Mesenchymal stem cell (in vitro differentiated cells and primary cell): ENCODE data around the gene CTH.
A peak's percentile ranks its signal among the peaks of the same experiment; 100 is the strongest.

Experiments used
- DNase-seq: peaks from one replicate; pipeline ENCODE4 v3.0.0-alpha.2; 2013
- H2AFZ ChIP-seq: one replicate; pipeline ENCODE4 v1.6.1; 2013; ENCODE audit warnings: low read depth, mild to moderate bottlenecking, control low read depth, inconsistent platforms, low read length, moderate library complexity
- H2AK5ac ChIP-seq: 2 replicates; pipeline ENCODE4 v1.6.1; 2013; ENCODE audit warnings: low read length, moderate library complexity, mild to moderate bottlenecking, inconsistent platforms; ENCODE audit not compliant: severe bottlenecking
- H2BK120ac ChIP-seq: one replicate; pipeline ENCODE4 v1.6.1; 2013; ENCODE audit warnings: low read depth, mild to moderate bottlenecking, inconsistent platforms, low read length, moderate library complexity
- H2BK12ac ChIP-seq, 2 experiments: one replicate each; pipeline ENCODE4 v1.6.1; 2013; ENCODE audit warnings: inconsistent platforms in 2 of 2, low read length in 2 of 2, mild to moderate bottlenecking in 2 of 2, moderate library complexity in 2 of 2, control low read depth in 1 of 2
- H2BK15ac ChIP-seq: one replicate; pipeline ENCODE4 v1.6.1; 2013; ENCODE audit warnings: mild to moderate bottlenecking, low read depth, inconsistent platforms; ENCODE audit not compliant: poor library complexity, severe bottlenecking
- H2BK5ac ChIP-seq: 2 replicates; pipeline ENCODE4 v1.6.1; 2013; ENCODE audit warnings: low read depth, mild to moderate bottlenecking, low read length, control low read depth, inconsistent platforms; ENCODE audit not compliant: poor library complexity, severe bottlenecking
- H3K14ac ChIP-seq, 2 experiments: one replicate each; pipeline ENCODE4 v1.6.1; 2013; ENCODE audit warnings: inconsistent platforms in 2 of 2, low read length in 2 of 2, control low read depth in 1 of 2, mild to moderate bottlenecking in 1 of 2, moderate library complexity in 1 of 2
- H3K18ac ChIP-seq, 2 experiments: one replicate each; pipeline ENCODE4 v1.6.1; 2013; ENCODE audit warnings: inconsistent platforms in 2 of 2, low read length in 2 of 2, control low read depth in 1 of 2, low read depth in 1 of 2, mild to moderate bottlenecking in 1 of 2
- H3K23ac ChIP-seq, 2 experiments: one replicate each; pipeline ENCODE4 v1.6.1; 2013; ENCODE audit warnings: inconsistent platforms in 2 of 2, low read length in 2 of 2, mild to moderate bottlenecking in 2 of 2, moderate library complexity in 2 of 2, control low read depth in 1 of 2
- H3K27ac ChIP-seq: 2 replicates; pipeline ENCODE4 v1.5.1; 2013; ENCODE audit warnings: mild to moderate bottlenecking, moderate library complexity, low read length, control low read depth, inconsistent platforms; ENCODE audit not compliant: poor library complexity, severe bottlenecking
- H3K27me3 ChIP-seq, 2 experiments: 2 replicates each; pipeline versions ENCODE4 v1.6.1 to v1.7.0; 2013; ENCODE audit warnings: low read length in 2 of 2, mild to moderate bottlenecking in 2 of 2, moderate library complexity in 2 of 2, control low read depth in 1 of 2, inconsistent platforms in 1 of 2; ENCODE audit not compliant: control insufficient read depth in 1 of 2, insufficient read depth in 1 of 2
- H3K36me3 ChIP-seq, 2 experiments: 2 replicates each; pipeline versions ENCODE4 v1.6.1 to v1.7.0; 2013; ENCODE audit warnings: low read length in 2 of 2, control low read depth in 1 of 2, inconsistent platforms in 1 of 2, low read depth in 1 of 2, mild to moderate bottlenecking in 1 of 2; ENCODE audit not compliant: insufficient read depth in 2 of 2, control insufficient read depth in 1 of 2
- H3K4ac ChIP-seq, 2 experiments: one replicate each; pipeline ENCODE4 v1.6.1; 2013; ENCODE audit warnings: inconsistent platforms in 2 of 2, low read length in 2 of 2, mild to moderate bottlenecking in 2 of 2, moderate library complexity in 2 of 2, control low read depth in 1 of 2, low read depth in 1 of 2
- H3K4me1 ChIP-seq: 2 replicates; pipeline ENCODE4 v1.6.1; 2013; ENCODE audit warnings: low read depth, low read length, control low read depth; ENCODE audit not compliant: control insufficient read depth, insufficient read depth
- H3K4me2 ChIP-seq: 2 replicates; pipeline ENCODE4 v1.6.1; 2013; ENCODE audit warnings: low read length, mild to moderate bottlenecking, inconsistent platforms; ENCODE audit not compliant: poor library complexity, severe bottlenecking
- H3K4me3 ChIP-seq, 2 experiments: 2 replicates each; pipeline versions ENCODE4 v1.5.1 to v1.7.0; 2013; ENCODE audit warnings: low read length in 2 of 2, mild to moderate bottlenecking in 2 of 2, control low read depth in 1 of 2, low read depth in 1 of 2; ENCODE audit not compliant: insufficient read depth in 1 of 2
- H3K79me1 ChIP-seq: replicated peaks from 2 replicates; pipeline ENCODE4 v1.6.1; 2013; ENCODE audit warnings: mild to moderate bottlenecking, control low read depth, low read length, inconsistent platforms; ENCODE audit not compliant: poor library complexity, severe bottlenecking
- H3K9ac ChIP-seq: 2 replicates; pipeline ENCODE4 v1.7.0; 2013; ENCODE audit warnings: mild to moderate bottlenecking, low read length, moderate library complexity
- H3K9me3 ChIP-seq: 2 replicates; pipeline ENCODE4 v1.7.0; 2013; ENCODE audit warnings: mild to moderate bottlenecking, low read length; ENCODE audit not compliant: control insufficient read depth
- H4K8ac ChIP-seq: one replicate; pipeline ENCODE4 v1.6.1; 2013; ENCODE audit warnings: inconsistent platforms, mild to moderate bottlenecking, low read length, moderate library complexity
- H4K91ac ChIP-seq: one replicate; pipeline ENCODE4 v1.6.1; 2013; ENCODE audit warnings: mild to moderate bottlenecking, low read length, inconsistent platforms
- WGBS: methylation state at CpG from one replicate; pipeline ENCODE4 v1.1.7; 2013; ENCODE audit warnings: mixed read lengths; 5-methylcytosine and 5-hydroxymethylcytosine counted together

Gene CTH

GRCh38 chr1:70438529-70438928 is 27.5 kb downstream of the CTH start:
- Histone ChIP-seq H2BK5ac (no peak overlapping the region), H3K18ac (no peak overlapping the region), H3K79me1 (no peaks in the 10 kb centered on the region), H3K9ac (no peak overlapping the region), H3K36me3 (peaks cover 0 to 13% of the 10 kb centered on the region in 2 experiments), H3K27me3 (no peaks in the 10 kb centered on the region), H3K9me3 (no peaks in the 10 kb centered on the region), H3K4me1 (peaks cover 3% of the 10 kb centered on the region), H4K91ac (no peak overlapping the region), H2BK12ac (no peak overlapping the region), H2BK120ac (no peak overlapping the region), H4K8ac (no peak overlapping the region), H2AFZ (no peak overlapping the region), H3K23ac (no peak overlapping the region), H3K27ac (no peak overlapping the region), H3K4me3 (no peak overlapping the region), H2BK15ac (no peak overlapping the region), H3K4ac (no peak overlapping the region), H3K4me2 (no peak overlapping the region), H3K14ac (no peak overlapping the region), H2AK5ac (no peak overlapping the region)
- WGBS, result 68% methylated on average over 1 of the region's 2 CpGs
- peak; percentile 16 for DNase-seq

- Histone ChIP-seq H3K18ac (no peak overlapping the region), H3K4me1 (peaks cover 3% of the 10 kb centered on the region), H2BK120ac (no peak overlapping the region), H4K8ac (no peak overlapping the region), H3K27me3 (no peaks in the 10 kb centered on the region), H3K4ac (no peak overlapping the region), H2BK5ac (no peak overlapping the region), H4K91ac (no peak overlapping the region), H2AK5ac (no peak overlapping the region), H3K4me2 (no peak overlapping the region), H2AFZ (no peak overlapping the region), H3K36me3 (peaks cover 0 to under 1% of the 10 kb centered on the region in 2 experiments), H3K9ac (no peak overlapping the region), H3K27ac (no peak overlapping the region), H3K9me3 (no peaks in the 10 kb centered on the region), H3K14ac (no peak overlapping the region), H2BK12ac (no peak overlapping the region), H3K4me3 (no peak overlapping the region), H2BK15ac (no peak overlapping the region), H3K79me1 (no peaks in the 10 kb centered on the region), H3K23ac (no peak overlapping the region)
- no peak for DNase-seq
- 97% methylated on average over 2 of the region's 2 CpGs for WGBS
Measured at GRCh38 chr1:70440642-70441391, 29.7 kb downstream of the CTH start.

- no peak overlapping the region for H2BK15ac ChIP-seq
- H2BK5ac ChIP-seq, result no peak overlapping the region
- no peak overlapping the region for H3K4me2 ChIP-seq
- no peak overlapping the region for H3K14ac ChIP-seq
- no peaks in the 10 kb centered on the region for H3K9me3 ChIP-seq
- 95% methylated on average over 5 of the region's 5 CpGs for WGBS
- no peak overlapping the region for H2AFZ ChIP-seq
- no peak overlapping the region for H3K18ac ChIP-seq
- no peak overlapping the region for H3K23ac ChIP-seq
- H3K36me3 ChIP-seq, result no peaks in the 10 kb centered on the region
- no peak overlapping the region for H2BK120ac ChIP-seq
- H3K4me3 ChIP-seq, result no peak overlapping the region
- H3K4ac ChIP-seq, result no peak overlapping the region
- no peaks in the 10 kb centered on the region for H3K4me1 ChIP-seq
- H2BK12ac ChIP-seq, result no peak overlapping the region
- H3K9ac ChIP-seq, result no peak overlapping the region
- H3K27ac ChIP-seq, result no peak overlapping the region
- no peak overlapping the region for H4K91ac ChIP-seq
- H2AK5ac ChIP-seq, result no peak overlapping the region
- no peak for DNase-seq
- H4K8ac ChIP-seq, result no peak overlapping the region
- no peaks in the 10 kb centered on the region for H3K79me1 ChIP-seq
- H3K27me3 ChIP-seq, result no peaks in the 10 kb centered on the region
Measured at GRCh38 chr1:70441392-70442035, 30.4 kb downstream of the CTH start.

GRCh38 chr1:70442490-70442889 is 31.4 kb downstream of the CTH start:
- Histone ChIP-seq H3K23ac (no peak overlapping the region), H3K79me1 (no peaks in the 10 kb centered on the region), H3K4me2 (no peak overlapping the region), H3K27me3 (no peaks in the 10 kb centered on the region), H2AK5ac (no peak overlapping the region), H3K9me3 (no peaks in the 10 kb centered on the region), H2BK5ac (no peak overlapping the region), H3K36me3 (no peaks in the 10 kb centered on the region), H2BK12ac (no peak overlapping the region), H4K8ac (no peak overlapping the region), H3K4ac (no peak overlapping the region), H2BK15ac (no peak overlapping the region), H3K14ac (no peak overlapping the region), H3K18ac (no peak overlapping the region), H4K91ac (no peak overlapping the region), H3K9ac (peak overlapping the region; percentile 14), H3K4me3 (no peak overlapping the region), H3K27ac (no peak overlapping the region), H2AFZ (no peak overlapping the region), H3K4me1 (no peaks in the 10 kb centered on the region), H2BK120ac (no peak overlapping the region)
- 100% methylated on average over 1 of the region's 2 CpGs for WGBS
- no peak for DNase-seq
